GM21447 (cell line): ENCODE data around the gene OR10H3.
"Not testable (repeated sequence)": the region's sequence is repeated elsewhere in the genome, so short reads cannot be mapped to it uniquely, and the experiment has no call there.

Source experiments
- ATAC-seq: cut with Tn5 transposase; IDR thresholded peaks from one replicate; pipeline ENCODE4 v1.9.1; 2021; ENCODE audit not compliant: unreplicated experiment

The OR10H3 gene

GRCh38 chr19:15737722-15738121 is at the start of gene OR10H3:
Gene OR10H3 (plus strand): TSS chr19:15737985. CDS start chr19:15741393, 3,408 bp downstream.
- ATAC-seq: no peak

GRCh38 chr19:15696654-15697194 is 41.1 kb upstream of the OR10H3 start:
- no peak for ATAC-seq

GRCh38 chr19:15701757-15702533 is 35.8 kb upstream of the OR10H3 start:
- ATAC-seq: no peak

GRCh38 chr19:15702534-15702930 is 35.3 kb upstream of the OR10H3 start:
- ATAC-seq: no peak

GRCh38 chr19:15714638-15715037 is 23.1 kb upstream of the OR10H3 start:
- ATAC-seq: no peak

GRCh38 chr19:15715642-15716041 is 22.1 kb upstream of the OR10H3 start:
- no peak for ATAC-seq

- no peak for ATAC-seq
These were observed 20.0 kb upstream of the OR10H3 start for GRCh38 chr19:15717809-15718208.

GRCh38 chr19:15721268-15721667 is 16.5 kb upstream of the OR10H3 start:
- ATAC-seq: no peak

GRCh38 chr19:15722956-15723355 is 14.8 kb upstream of the OR10H3 start:
- no peak for ATAC-seq

- no peak for ATAC-seq
These were observed 10.1 kb upstream of the OR10H3 start, which contains the start of gene OR10H2 for GRCh38 chr19:15727724-15728123. Gene OR10H2 (plus strand): TSS chr19:15728024. CDS start chr19:15728044, 20 bp downstream.

GRCh38 chr19:15730538-15730937 is 7.2 kb upstream of the OR10H3 start:
- ATAC-seq: no peak

- no peak for ATAC-seq
These were observed 5.4 kb upstream of the OR10H3 start for GRCh38 chr19:15732388-15732787.

- no peak for ATAC-seq
These were observed 3.9 kb upstream of the OR10H3 start for GRCh38 chr19:15733895-15734294.

- ATAC-seq: no peak
These were observed 3.0 kb downstream of the OR10H3 start for GRCh38 chr19:15740785-15741184.

GRCh38 chr19:15748239-15748638 is 10.5 kb downstream of the OR10H3 start:
- ATAC-seq: no peak

GRCh38 chr19:15758379-15758778 is 20.6 kb downstream of the OR10H3 start:
- ATAC-seq: no peak

GRCh38 chr19:15759962-15760565 is 22.3 kb downstream of the OR10H3 start:
- ATAC-seq: no peak

- ATAC-seq: no peak
These were observed 31.8 kb downstream of the OR10H3 start for GRCh38 chr19:15769586-15769985.

GRCh38 chr19:15774159-15774558 is 36.4 kb downstream of the OR10H3 start:
- not testable (repeated sequence) for ATAC-seq

GRCh38 chr19:15775249-15775648 is 37.5 kb downstream of the OR10H3 start:
- ATAC-seq: no peak

- ATAC-seq: no peak
These were observed 38.5 kb downstream of the OR10H3 start for GRCh38 chr19:15776264-15776663.
